Neuronal stem cell (in vitro differentiated cells): ENCODE data around the gene PDZD2.

ENCODE experiments used
- DNase-seq: peaks from one replicate; pipeline ENCODE4 v3.0.0-alpha.2; 2013; ENCODE audit warnings: low spot score
- H2AFZ ChIP-seq: one replicate; pipeline ENCODE4 v1.6.1; 2013; ENCODE audit warnings: mild to moderate bottlenecking, low read length, inconsistent platforms
- H2AK5ac ChIP-seq: 2 replicates; pipeline ENCODE4 v1.6.1; 2013; ENCODE audit warnings: low read depth, mild to moderate bottlenecking, inconsistent platforms, low read length, moderate library complexity, mixed read lengths
- H2BK120ac ChIP-seq: 2 replicates; pipeline ENCODE4 v1.6.1; 2013; ENCODE audit warnings: low read depth, mild to moderate bottlenecking, inconsistent platforms, low read length, moderate library complexity, mixed read lengths
- H2BK12ac ChIP-seq: one replicate; pipeline ENCODE4 v1.6.1; 2013; ENCODE audit warnings: low read length, inconsistent platforms
- H2BK15ac ChIP-seq: 2 replicates; pipeline ENCODE4 v1.6.1; 2013; ENCODE audit warnings: mild to moderate bottlenecking, low read length, inconsistent platforms, mixed read lengths
- H2BK5ac ChIP-seq: one replicate; pipeline ENCODE4 v1.6.1; 2013; ENCODE audit warnings: inconsistent platforms, mild to moderate bottlenecking, low read length, moderate library complexity
- H3K14ac ChIP-seq: one replicate; pipeline ENCODE4 v1.6.1; 2013; ENCODE audit warnings: low read length, inconsistent platforms
- H3K18ac ChIP-seq: 2 replicates; pipeline ENCODE4 v1.6.1; 2013; ENCODE audit warnings: low read length, inconsistent platforms
- H3K23ac ChIP-seq: 2 replicates; pipeline ENCODE4 v1.6.1; 2013; ENCODE audit warnings: low read depth, mild to moderate bottlenecking, mixed read lengths, low read length, inconsistent platforms; ENCODE audit not compliant: poor library complexity
- H3K27ac ChIP-seq: replicated peaks from 3 replicates; pipeline ENCODE4 v1.5.1; 2013; ENCODE audit warnings: low read length, inconsistent platforms
- H3K27me3 ChIP-seq, 3 experiments: 2 replicates each; pipeline ENCODE4 v1.6.1; 2013; ENCODE audit warnings: low read length in 3 of 3, mild to moderate bottlenecking in 2 of 3, inconsistent platforms in 1 of 3, low read depth in 1 of 3, mixed read lengths in 1 of 3, moderate library complexity in 1 of 3; ENCODE audit not compliant: control insufficient read depth in 3 of 3, insufficient read depth in 3 of 3
- H3K36me3 ChIP-seq, 2 donors: replicated peaks in 1 of 2; 2 replicates each; pipeline ENCODE4 v1.6.1; 2013; ENCODE audit warnings: low read length in 2 of 2; ENCODE audit not compliant: control insufficient read depth in 2 of 2, insufficient read depth in 2 of 2
- H3K4ac ChIP-seq: 2 replicates; pipeline ENCODE4 v1.6.1; 2013; ENCODE audit warnings: inconsistent platforms, mild to moderate bottlenecking, low read length, moderate library complexity
- H3K4me1 ChIP-seq, 2 donors: 1 replicate in 1 of 2; 2 replicates in 1 of 2; pipeline ENCODE4 v1.6.1; 2013; ENCODE audit warnings: low read length in 2 of 2, low read depth in 1 of 2; ENCODE audit not compliant: control insufficient read depth in 2 of 2, insufficient read depth in 1 of 2
- H3K4me2 ChIP-seq: one replicate; pipeline ENCODE4 v1.6.1; 2013; ENCODE audit warnings: mild to moderate bottlenecking, low read length, inconsistent platforms; ENCODE audit not compliant: insufficient read depth, poor library complexity, severe bottlenecking
- H3K4me3 ChIP-seq, 2 donors: 2 replicates each; pipeline ENCODE4 v1.5.1; 2013; ENCODE audit warnings: low read length in 2 of 2, mild to moderate bottlenecking in 2 of 2, inconsistent platforms in 1 of 2, moderate library complexity in 1 of 2
- H3K79me1 ChIP-seq: one replicate; pipeline ENCODE4 v1.6.1; 2013; ENCODE audit warnings: low read depth, mild to moderate bottlenecking, inconsistent platforms, low read length, moderate library complexity
- H3K9ac ChIP-seq: one replicate; pipeline ENCODE4 v1.6.1; 2013; ENCODE audit warnings: mild to moderate bottlenecking, low read depth, low read length, inconsistent platforms; ENCODE audit not compliant: poor library complexity
- H3K9me3 ChIP-seq, 2 donors: replicated peaks in 1 of 2; 2 replicates each; pipeline versions ENCODE3 to v1.6.1; 2013; ENCODE audit warnings: low read length in 2 of 2, mild to moderate bottlenecking in 2 of 2, inconsistent platforms in 1 of 2, low read depth in 1 of 2, mixed read lengths in 1 of 2, moderate library complexity in 1 of 2; ENCODE audit not compliant: control insufficient read depth in 2 of 2, insufficient read depth in 1 of 2
- H4K8ac ChIP-seq: one replicate; pipeline ENCODE4 v1.6.1; 2013; ENCODE audit warnings: low read depth, mild to moderate bottlenecking, inconsistent platforms, low read length, moderate library complexity
- H4K91ac ChIP-seq: one replicate; pipeline ENCODE4 v1.6.1; 2013; ENCODE audit warnings: low read length, low read depth, mild to moderate bottlenecking, inconsistent platforms; ENCODE audit not compliant: poor library complexity
- WGBS, 2 donors: extraction: QIAGEN DNeasy Blood & Tissue Kit; methylation state at CpG; one replicate each; pipeline ENCODE4 v1.1.7; 2013; ENCODE audit warnings: missing lambda C conversion rate in 2 of 2, mixed read lengths in 1 of 2; ENCODE audit not compliant: insufficient read length in 2 of 2, insufficient replicate concordance in 1 of 2; ENCODE audit errors: extremely low coverage in 2 of 2; 5-methylcytosine and 5-hydroxymethylcytosine counted together

The PDZD2 gene

GRCh38 chr5:31860726-31861433 lies 221.9 kb downstream of the PDZD2 start:
- H2BK12ac ChIP-seq = no peak overlapping the region
- no peak overlapping the region for H4K91ac ChIP-seq
- H3K4me3 ChIP-seq = no peak overlapping the region
- H2BK5ac ChIP-seq = no peak overlapping the region
- no peak overlapping the region for H2BK15ac ChIP-seq
- H3K14ac ChIP-seq = no peak overlapping the region
- H3K36me3 ChIP-seq = no peaks in the 10 kb centered on the region
- peaks cover 0 to 4% (median 0%) of the 10 kb centered on the region in 3 experiments for H3K27me3 ChIP-seq
- H2AFZ ChIP-seq = no peak overlapping the region
- H3K9me3 ChIP-seq = peaks cover 5 to 18% of the 10 kb centered on the region in 2 donors
- no CpG with 5 or more reads among the region's 9 CpGs for WGBS, 2 donors
- no peak overlapping the region for H3K4ac ChIP-seq
- no peak overlapping the region for H2BK120ac ChIP-seq
- DNase-seq = no peak
- no peak overlapping the region for H3K18ac ChIP-seq
- no peak overlapping the region for H3K27ac ChIP-seq
- no peak overlapping the region for H4K8ac ChIP-seq
- no peaks in the 10 kb centered on the region for H3K79me1 ChIP-seq
- H3K23ac ChIP-seq = no peak overlapping the region
- no peak overlapping the region for H3K9ac ChIP-seq
- peaks cover 3 to 5% of the 10 kb centered on the region in 2 donors for H3K4me1 ChIP-seq
- H3K4me2 ChIP-seq = no peak overlapping the region
- H2AK5ac ChIP-seq = no peak overlapping the region

- Histone ChIP-seq H3K27ac (no peak overlapping the region), H3K27me3 (no peaks in the 10 kb centered on the region), H3K18ac (no peak overlapping the region), H2BK15ac (no peak overlapping the region), H2BK5ac (no peak overlapping the region), H2BK120ac (no peak overlapping the region), H2AFZ (peak overlapping the region; percentile 39), H3K79me1 (no peaks in the 10 kb centered on the region), H2BK12ac (no peak overlapping the region), H3K4me2 (no peak overlapping the region), H3K4me3 (no peak overlapping the region), H3K9ac (no peak overlapping the region), H3K14ac (no peak overlapping the region), H3K4me1 (peaks cover 2 to 3% of the 10 kb centered on the region in 2 donors), H4K91ac (no peak overlapping the region), H4K8ac (no peak overlapping the region), H3K36me3 (no peaks in the 10 kb centered on the region), H3K23ac (no peak overlapping the region), H3K9me3 (peaks cover 5 to 18% of the 10 kb centered on the region in 2 donors), H2AK5ac (no peak overlapping the region), H3K4ac (no peak overlapping the region)
- WGBS, 2 donors = no CpG with 5 or more reads among the region's 3 CpGs
- DNase-seq = no peak
Observed at GRCh38 chr5:31861601-31862000, 222.7 kb downstream of the PDZD2 start.

DNA sequence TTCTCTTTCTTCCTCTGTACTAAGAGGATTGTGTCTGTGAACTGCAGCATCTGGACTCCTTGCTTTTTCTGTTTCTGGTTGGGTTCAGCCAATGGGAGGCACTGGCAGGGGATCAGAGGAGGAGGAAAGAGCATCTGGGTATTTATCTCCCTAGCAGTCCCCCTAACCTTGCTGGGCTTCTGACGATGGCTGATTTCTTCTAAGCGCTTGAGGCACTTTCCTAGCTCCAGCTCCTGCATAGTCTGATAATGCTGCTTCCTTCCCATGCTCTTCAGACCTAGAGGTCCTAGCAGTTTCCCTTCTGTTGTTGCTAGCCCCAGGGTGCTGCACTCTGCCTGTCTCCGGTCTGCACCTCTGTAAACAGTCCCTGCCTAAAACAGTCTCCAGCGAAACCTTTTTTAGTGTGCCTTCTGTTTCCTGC lies 225.1 kb downstream of the PDZD2 start:
- Histone ChIP-seq H2BK5ac (no peak overlapping the region), H3K4me3 (no peak overlapping the region), H3K9ac (no peak overlapping the region), H3K23ac (no peak overlapping the region), H2AK5ac (no peak overlapping the region), H4K8ac (no peak overlapping the region), H3K4me1 (peaks cover 2 to 3% of the 10 kb centered on the region in 2 donors), H3K18ac (no peak overlapping the region), H3K4me2 (no peak overlapping the region), H4K91ac (no peak overlapping the region), H2AFZ (peak overlapping the region; percentile 58), H3K79me1 (no peaks in the 10 kb centered on the region), H2BK15ac (no peak overlapping the region), H3K27me3 (no peaks in the 10 kb centered on the region), H3K27ac (no peak overlapping the region), H2BK120ac (no peak overlapping the region), H2BK12ac (no peak overlapping the region), H3K36me3 (no peaks in the 10 kb centered on the region), H3K14ac (no peak overlapping the region), H3K4ac (no peak overlapping the region), H3K9me3 (peaks cover 3 to 13% of the 10 kb centered on the region in 2 donors)
- WGBS, 2 donors = no CpG with 5 or more reads among the region's 4 CpGs
- DNase-seq = no peak

GRCh38 chr5:31866166-31866565 lies 227.2 kb downstream of the PDZD2 start:
- H3K9me3 ChIP-seq = no peaks in the 10 kb centered on the region
- H3K36me3 ChIP-seq = no peaks in the 10 kb centered on the region
- no peak overlapping the region for H4K8ac ChIP-seq
- H2AFZ ChIP-seq = no peak overlapping the region
- no peak overlapping the region for H3K9ac ChIP-seq
- no peak overlapping the region for H2BK15ac ChIP-seq
- H2BK12ac ChIP-seq = no peak overlapping the region
- no peak overlapping the region for H3K23ac ChIP-seq
- H2BK5ac ChIP-seq = no peak overlapping the region
- no peak overlapping the region for H3K27ac ChIP-seq
- DNase-seq = no peak
- no peaks in the 10 kb centered on the region for H3K27me3 ChIP-seq
- H3K4me3 ChIP-seq = no peak overlapping the region
- H3K4ac ChIP-seq = no peak overlapping the region
- H3K18ac ChIP-seq = no peak overlapping the region
- H2BK120ac ChIP-seq = no peak overlapping the region
- H2AK5ac ChIP-seq = no peak overlapping the region
- no peaks in the 10 kb centered on the region for H3K79me1 ChIP-seq
- no peak overlapping the region for H3K14ac ChIP-seq
- no peak overlapping the region for H4K91ac ChIP-seq
- peaks cover 2 to 3% of the 10 kb centered on the region in 2 donors for H3K4me1 ChIP-seq
- WGBS, 2 donors = no CpG with 5 or more reads among the region's 10 CpGs
- H3K4me2 ChIP-seq = no peak overlapping the region
